Right lobe of liver (tissue), 6 donors: Measurements from ENCODE around the gene PPP1R14B. TPM values are rescaled to one million over a fixed set of nuclear protein-coding genes. Genes with fewer than 3 reads are reported as not detected.
A peak's percentile ranks its signal among the peaks of the same experiment; 100 is the strongest.

Experiments
- ATAC-seq, 4 donors: fragments of 200-7000 bp; cut with Tn5 transposase; one replicate each; pipeline ENCODE4 v1.9.1; 2020; ENCODE audit warnings: mild to moderate bottlenecking in 4 of 4, moderate library complexity in 4 of 4
- DNase-seq, 3 donors: peaks; one replicate each; pipeline ENCODE4 v3.0.0-alpha.2; 2020
- H3K27ac ChIP-seq, 3 donors: fragments of 200-600 bp; one replicate each; pipeline ENCODE4 v1.8.0; 2022
- H3K27me3 ChIP-seq, 2 donors: fragments of 200-600 bp; one replicate each; pipeline ENCODE4 v1.8.0; 2022
- H3K36me3 ChIP-seq, 4 donors: fragments of 200-600 bp; sonication (generic) in 1 of 4; one replicate each; pipeline versions ENCODE4 v1.5.1 to v1.8.0; 2017 to 2022; ENCODE audit warnings: control low read depth in 1 of 4
- H3K4me1 ChIP-seq, 4 donors: fragments of 200-600 bp; sonication (generic) in 1 of 4; one replicate each; pipeline versions ENCODE4 v1.5.1 to v1.8.0; 2017 to 2022; ENCODE audit warnings: control low read depth in 1 of 4
- H3K4me3 ChIP-seq, 3 donors: fragments of 200-600 bp; one replicate each; pipeline ENCODE4 v1.8.0; 2022
- H3K9me3 ChIP-seq, 4 donors: fragments of 200-600 bp; sonication (generic) in 1 of 4; one replicate each; pipeline versions ENCODE4 v1.5.1 to v1.8.0; 2017 to 2022; ENCODE audit warnings: control low read depth in 1 of 4
- POLR2A ChIP-seq: fragments of 450-650 bp; IDR thresholded peaks from one replicate; pipeline ENCODE4 v1.6.1; 2017; ENCODE audit warnings: antibody characterized with exemption, mild to moderate bottlenecking
- WGBS: methylation state at CpG from one replicate; pipeline ENCODE4 v1.1.6; 2018; ENCODE audit warnings: low coverage, low lambda C conversion rate; ENCODE audit not compliant: insufficient coverage; ENCODE audit errors: missing lambda C conversion rate; 5-methylcytosine and 5-hydroxymethylcytosine counted together
- intact Hi-C, 2 donors: fragments of 100-400 bp; cut with DNase I; formaldehyde crosslinking; loops; one replicate each; pipeline versions ENCODE4 v1.11.2 to v1.14.1; 2022
- total RNA-seq, 6 experiments: library from RNA; depleted of rRNA in 2 of 6; stranded (reverse); fragments of >200 nt in 2 of 6; fragmentation: NEBNext Ultra II Directional in 3 of 6; extraction: Animal tissue kit (Norgen Biotek cat#: 25700) in 3 of 6; gene quantifications; one replicate each; pipeline versions ENCODE4 v1.1.0 to v1.2.4, GENCODE V29; 2016 to 2023
- TF ChIP-seq, protein P1 (sequence below), 4 donors: fragments of 200-600 bp in 3 of 4; fragments of 450-650 bp in 1 of 4; IDR thresholded peaks; one replicate each; pipeline versions ENCODE4 v1.5.1 to v1.8.0; 2016 to 2022; ENCODE audit warnings: antibody characterized with exemption in 4 of 4, mild to moderate bottlenecking in 2 of 4
- donor health status: DM: no; HTN: yes; CAD: no.
- donor health status: DM: no; HTN: no; CAD: no.
- donor health status: DM: no; HTN: no; CAD: no.
- donor health status: DM: no; HTN: yes; CAD: no.
- donor health status: DM: no; HTN: yes; CAD: no.

PPP1R14B gene
- total RNA-seq, 6 experiments from 2014 or later = 34.1 to 90.3 (median 49.7) TPM

DNA sequence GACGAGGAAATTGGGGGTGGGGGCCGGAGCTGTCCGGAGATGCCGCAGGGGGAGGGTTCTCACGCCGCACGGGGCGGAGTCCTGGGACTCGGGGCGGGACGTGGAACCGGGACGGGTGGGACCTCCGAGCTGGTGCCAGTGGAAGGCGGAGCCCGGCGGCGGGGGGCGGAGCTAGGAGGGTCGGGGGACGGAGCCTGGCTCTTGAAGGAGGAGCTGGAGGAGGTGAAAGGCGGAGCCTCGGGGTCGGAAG is 5.6 kb downstream of the PPP1R14B start:
- H3K27me3 ChIP-seq = no peaks in the 10 kb centered on the region
- no peak for TF ChIP-seq POLR2A
- TF ChIP-seq, protein P1, sequence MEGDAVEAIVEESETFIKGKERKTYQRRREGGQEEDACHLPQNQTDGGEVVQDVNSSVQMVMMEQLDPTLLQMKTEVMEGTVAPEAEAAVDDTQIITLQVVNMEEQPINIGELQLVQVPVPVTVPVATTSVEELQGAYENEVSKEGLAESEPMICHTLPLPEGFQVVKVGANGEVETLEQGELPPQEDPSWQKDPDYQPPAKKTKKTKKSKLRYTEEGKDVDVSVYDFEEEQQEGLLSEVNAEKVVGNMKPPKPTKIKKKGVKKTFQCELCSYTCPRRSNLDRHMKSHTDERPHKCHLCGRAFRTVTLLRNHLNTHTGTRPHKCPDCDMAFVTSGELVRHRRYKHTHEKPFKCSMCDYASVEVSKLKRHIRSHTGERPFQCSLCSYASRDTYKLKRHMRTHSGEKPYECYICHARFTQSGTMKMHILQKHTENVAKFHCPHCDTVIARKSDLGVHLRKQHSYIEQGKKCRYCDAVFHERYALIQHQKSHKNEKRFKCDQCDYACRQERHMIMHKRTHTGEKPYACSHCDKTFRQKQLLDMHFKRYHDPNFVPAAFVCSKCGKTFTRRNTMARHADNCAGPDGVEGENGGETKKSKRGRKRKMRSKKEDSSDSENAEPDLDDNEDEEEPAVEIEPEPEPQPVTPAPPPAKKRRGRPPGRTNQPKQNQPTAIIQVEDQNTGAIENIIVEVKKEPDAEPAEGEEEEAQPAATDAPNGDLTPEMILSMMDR (IDR thresholded peaks at IDR 0.05) = no peak
- ATAC-seq (peak; percentile 76 to 90 (median 84)), DNase-seq (peak in 2 of 3 donors; percentile 100)
- H3K4me3 ChIP-seq = peak overlapping the region; percentile 93 to 98 (median 98)
- no peaks in the 10 kb centered on the region for H3K9me3 ChIP-seq
- H3K27ac ChIP-seq = peak overlapping the region; percentile 96 to 98 (median 97)
- peaks cover 0 to 5% (median 2%) of the 10 kb centered on the region in 4 donors for H3K36me3 ChIP-seq
- WGBS = 0% methylated on average over 17 of the region's 24 CpGs
- peaks cover 0 to 36% (median 12%) of the 10 kb centered on the region in 4 donors for H3K4me1 ChIP-seq
- intact Hi-C loops = no loop called here

GRCh38 chr11:64240435-64241240 is 6.1 kb downstream of the PPP1R14B start, which contains the start of gene FKBP2:
TSS of gene FKBP2 (plus strand) at chr11:64241095. CDS start at chr11:64242388, 1,293 bp downstream.
- Histone ChIP-seq H3K27ac (peak within 1 kb of the TSS; percentile 96 to 98 (median 97)), H3K36me3 (peaks cover 0 to 5% (median 2%) of the 10 kb centered on the region in 4 donors), H3K27me3 (no peaks in the 10 kb centered on the region), H3K4me3 (peak within 1 kb of the TSS; percentile 93 to 98 (median 98)), H3K9me3 (no peaks in the 10 kb centered on the region), H3K4me1 (peaks cover 0 to 36% (median 12%) of the 10 kb centered on the region in 4 donors)
- peak; percentile 98 to 99 (median 99) for DNase-seq
- 1% methylated on average over 19 of the region's 58 CpGs for WGBS
- peak; percentile 54 to 73 (median 68) for ATAC-seq
- TF ChIP-seq POLR2A = peak; percentile 96
- TF ChIP-seq, protein P1 (IDR thresholded peaks at IDR 0.05) = no peak
- intact Hi-C loops = no loop called here

DNA sequence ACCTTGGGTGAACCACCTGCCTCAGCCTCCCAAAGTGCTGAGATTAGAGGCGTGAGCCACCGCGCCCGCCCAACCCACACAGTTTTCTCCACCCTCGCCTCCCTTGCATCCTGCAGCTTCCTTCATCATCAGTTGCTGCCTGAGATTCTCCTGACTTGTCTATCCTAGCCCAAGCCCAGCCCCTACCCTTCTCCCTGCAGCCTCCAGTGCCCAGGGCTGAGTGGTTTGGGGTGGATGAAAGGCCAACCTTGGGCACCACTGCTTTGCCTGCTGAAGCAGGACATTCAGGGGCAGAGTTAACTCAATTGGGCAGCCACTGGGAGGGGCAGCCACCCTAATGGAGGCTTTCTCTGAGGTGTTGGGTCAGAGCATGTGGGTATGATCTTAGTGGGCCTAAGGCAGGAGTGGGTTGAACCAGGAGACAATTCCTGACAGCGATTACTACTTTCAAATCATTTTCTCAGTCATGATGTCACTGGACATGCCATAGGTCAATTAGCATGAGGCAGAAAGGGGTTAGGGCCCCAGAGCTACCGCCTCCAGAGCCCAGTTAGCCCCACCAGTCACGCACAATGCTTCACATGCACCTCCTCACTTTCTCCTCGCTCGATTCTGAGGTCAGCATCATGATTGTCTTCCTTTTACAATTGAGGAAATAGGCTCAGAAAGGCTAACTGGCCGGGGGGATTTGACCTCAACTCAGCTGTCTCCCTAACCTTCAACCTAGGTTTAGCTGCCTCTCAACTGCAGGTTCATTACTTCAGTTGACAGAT is 6.9 kb downstream of the PPP1R14B start:
- Histone ChIP-seq H3K36me3 (peaks cover 0 to 5% (median 2%) of the 10 kb centered on the region in 4 donors), H3K9me3 (no peaks in the 10 kb centered on the region), H3K4me1 (peaks cover 0 to 38% (median 14%) of the 10 kb centered on the region in 4 donors), H3K27ac (peak overlapping the region; percentile 96 to 98 (median 97)), H3K27me3 (no peaks in the 10 kb centered on the region), H3K4me3 (peak overlapping the region; percentile 93 to 98 (median 98))
- ATAC-seq = no peak
- WGBS = 57% methylated on average over 4 of the region's 11 CpGs
- DNase-seq = peak in 1 of 3 donors; percentile 43
- intact Hi-C loops = no loop called here
- TF ChIP-seq POLR2A = no peak
- TF ChIP-seq, protein P1 (IDR thresholded peaks at IDR 0.05) = no peak

GRCh38 chr11:64238999-64239398 is 7.7 kb downstream of the PPP1R14B start:
- no peaks in the 10 kb centered on the region for H3K27me3 ChIP-seq
- H3K4me1 ChIP-seq = peaks cover 0 to 40% (median 14%) of the 10 kb centered on the region in 4 donors
- no peaks in the 10 kb centered on the region for H3K9me3 ChIP-seq
- WGBS = no CpG with 5 or more reads among the region's 5 CpGs
- TF ChIP-seq, protein P1 (IDR thresholded peaks at IDR 0.05) = no peak
- no peak for TF ChIP-seq POLR2A
- H3K36me3 ChIP-seq = peaks cover 0 to 5% (median 2%) of the 10 kb centered on the region in 4 donors
- H3K4me3 ChIP-seq = no peak overlapping the region
- DNase-seq (no peak), ATAC-seq (no peak)
- intact Hi-C loops = no loop called here
- peak overlapping the region in 2 of 3 donors; percentile 97 to 98 for H3K27ac ChIP-seq
